Hepatocyte (in vitro differentiated cells): Measurements from ENCODE around the gene PROSER2. TPM values are rescaled to one million over a fixed set of nuclear protein-coding genes. Genes with fewer than 3 reads are reported as not detected.

Experiments used
- DNase-seq: peaks from one replicate; pipeline ENCODE4 v3.0.0-alpha.2; 2016; ENCODE audit warnings: low spot score
- H2AFZ ChIP-seq: fragments of 200-600 bp; sonication (generic); 2 replicates; pipeline ENCODE4 v1.6.0; 2016; ENCODE audit warnings: antibody characterized with exemption, mild to moderate bottlenecking
- H3K27ac ChIP-seq: fragments of 200-600 bp; sonication (generic); 2 replicates; pipeline ENCODE4 v1.5.1; 2016; ENCODE audit warnings: mild to moderate bottlenecking
- H3K27me3 ChIP-seq: fragments of 200-600 bp; sonication (generic); 2 replicates; pipeline ENCODE4 v1.6.1; 2016
- H3K36me3 ChIP-seq: fragments of 200-600 bp; sonication (generic); replicated peaks from 2 replicates; pipeline ENCODE4 v1.5.1; 2016; ENCODE audit warnings: low read depth; ENCODE audit not compliant: insufficient read depth
- H3K4me1 ChIP-seq: fragments of 200-600 bp; sonication (generic); 2 replicates; pipeline ENCODE4 v1.5.1; 2016; ENCODE audit warnings: mild to moderate bottlenecking, moderate library complexity; ENCODE audit not compliant: insufficient read depth
- H3K4me2 ChIP-seq: fragments of 200-600 bp; sonication (generic); 2 replicates; pipeline ENCODE4 v1.6.0; 2016
- H3K4me3 ChIP-seq: fragments of 200-600 bp; sonication (generic); 2 replicates; pipeline ENCODE4 v1.5.1; 2016; ENCODE audit warnings: mild to moderate bottlenecking
- H3K79me2 ChIP-seq: fragments of 200-600 bp; sonication (generic); 2 replicates; pipeline ENCODE4 v1.6.0; 2017; ENCODE audit warnings: mild to moderate bottlenecking
- H3K9me2 ChIP-seq: fragments of 200-600 bp; sonication (generic); replicated peaks from 2 replicates; pipeline ENCODE4 v1.6.0; 2017; ENCODE audit warnings: mild to moderate bottlenecking; ENCODE audit not compliant: insufficient read depth
- H3K9me3 ChIP-seq: fragments of 200-600 bp; sonication (generic); 2 replicates; pipeline ENCODE4 v1.5.1; 2016; ENCODE audit warnings: low read depth, mild to moderate bottlenecking
- H4K20me1 ChIP-seq: fragments of 200-600 bp; sonication (generic); 2 replicates; pipeline ENCODE4 v1.6.0; 2016; ENCODE audit warnings: mild to moderate bottlenecking; ENCODE audit not compliant: insufficient read depth, poor library complexity, severe bottlenecking
- CTCF ChIP-seq: fragments of 200-600 bp; sonication (generic); IDR thresholded peaks from 2 replicates; pipeline ENCODE4 v1.5.1; 2016; ENCODE audit warnings: antibody characterized with exemption, mild to moderate bottlenecking; ENCODE audit not compliant: poor library complexity
- EZH2 ChIP-seq: fragments of 200-600 bp; sonication (generic); IDR thresholded peaks from 2 replicates; pipeline ENCODE4 v1.6.1; 2016; ENCODE audit warnings: antibody characterized with exemption, mild to moderate bottlenecking, borderline replicate concordance
- EZH2phosphoT487 ChIP-seq: fragments of 200-600 bp; sonication (generic); IDR thresholded peaks from one replicate; pipeline ENCODE4 v1.6.1; 2018; ENCODE audit warnings: antibody characterized with exemption, mild to moderate bottlenecking, low read depth, moderate library complexity; ENCODE audit not compliant: unreplicated experiment, severe bottlenecking
- WGBS: methylation state at CpG from one replicate; pipeline ENCODE4 v1.1.6; 2016; ENCODE audit warnings: low lambda C conversion rate; ENCODE audit errors: missing lambda C conversion rate; 5-methylcytosine and 5-hydroxymethylcytosine counted together
- polyA plus RNA-seq: library from polyadenylated mRNA; unstranded; fragments of >200 nt; fragmentation: Nextera tagmentation; extraction: Ambion mirVana; gene quantifications from 2 replicates; pipeline ENCODE4 v1.2.1, GENCODE V29; 2016
- total RNA-seq: library from RNA; depleted of rRNA; stranded (reverse); fragments of >200 nt; gene quantifications from 2 replicates; pipeline ENCODE4 v1.2.3, GENCODE V29; 2014

Gene PROSER2
- total and polyA plus RNA-seq, 2 experiments from 2014 or later, result 13.3 to 39.9 TPM

DNA sequence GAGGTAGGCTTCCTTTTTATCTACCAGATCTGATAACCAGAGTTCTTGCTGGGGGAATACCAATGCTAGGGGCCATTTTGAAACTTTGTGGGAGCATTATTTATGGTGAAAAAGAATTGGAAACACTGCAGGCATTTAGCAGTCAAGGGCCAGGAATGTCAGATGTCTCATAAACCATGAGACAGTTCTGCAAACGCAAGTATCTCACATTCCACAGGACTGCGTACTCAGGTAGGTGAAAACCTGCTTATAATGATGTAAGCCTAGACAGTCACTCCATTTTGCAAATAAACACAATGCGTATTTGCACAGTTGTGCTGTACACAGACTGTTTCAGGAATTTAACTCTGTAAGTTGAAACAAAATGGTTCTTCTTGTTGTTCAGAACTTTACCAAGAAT, 47.1 kb upstream of the PROSER2 start:
- H3K27ac ChIP-seq, result peak overlapping the region; percentile 38
- 40% methylated on average over 3 of the region's 3 CpGs for WGBS
- TF ChIP-seq EZH2phosphoT487, result no peak
- TF ChIP-seq EZH2, result no peak
- no peak for TF ChIP-seq CTCF
- H3K4me2 ChIP-seq, result no peak overlapping the region
- H2AFZ ChIP-seq, result no peak overlapping the region
- H3K4me1 ChIP-seq, result no peaks in the 10 kb centered on the region
- H4K20me1 ChIP-seq, result no peaks in the 10 kb centered on the region
- H3K9me2 ChIP-seq, result no peaks in the 10 kb centered on the region
- no peak overlapping the region for H3K4me3 ChIP-seq
- no peaks in the 10 kb centered on the region for H3K79me2 ChIP-seq
- H3K9me3 ChIP-seq, result no peaks in the 10 kb centered on the region
- DNase-seq, result peak; percentile 39
- H3K36me3 ChIP-seq, result no peaks in the 10 kb centered on the region
- no peaks in the 10 kb centered on the region for H3K27me3 ChIP-seq

DNA sequence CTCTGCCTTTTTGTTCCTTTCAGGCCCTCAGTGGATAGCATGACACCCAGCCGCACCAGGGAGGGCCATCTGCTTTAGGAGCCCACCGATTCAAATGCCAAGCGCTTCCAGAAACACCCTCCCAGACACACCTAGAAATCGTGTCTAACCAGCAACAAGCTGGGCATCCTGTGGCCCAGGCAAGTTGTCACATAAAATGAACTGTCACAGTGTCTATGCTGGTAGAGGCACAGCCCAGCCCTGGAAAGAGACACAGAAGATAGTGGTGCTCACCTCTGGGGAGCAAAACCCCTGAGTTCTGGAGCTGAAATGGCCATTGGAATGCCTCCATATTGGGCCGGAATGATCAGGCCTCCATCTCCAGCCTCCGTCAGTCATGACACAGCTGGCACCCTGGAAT, 42.0 kb upstream of the PROSER2 start:
- Histone ChIP-seq H3K79me2 (no peaks in the 10 kb centered on the region), H3K9me3 (no peaks in the 10 kb centered on the region), H2AFZ (no peak overlapping the region), H3K4me1 (no peaks in the 10 kb centered on the region), H3K27me3 (no peaks in the 10 kb centered on the region), H3K27ac (no peak overlapping the region), H3K36me3 (no peaks in the 10 kb centered on the region), H4K20me1 (no peaks in the 10 kb centered on the region), H3K9me2 (no peaks in the 10 kb centered on the region), H3K4me3 (no peak overlapping the region), H3K4me2 (no peak overlapping the region)
- no peak for TF ChIP-seq EZH2phosphoT487
- TF ChIP-seq CTCF, result no peak
- no peak for TF ChIP-seq EZH2
- 90% methylated on average over 6 of the region's 6 CpGs for WGBS
- DNase-seq, result no peak

- Histone ChIP-seq H3K4me3 (no peak overlapping the region), H3K4me2 (no peak overlapping the region), H4K20me1 (no peaks in the 10 kb centered on the region), H3K36me3 (no peaks in the 10 kb centered on the region), H3K79me2 (no peaks in the 10 kb centered on the region), H3K27me3 (no peaks in the 10 kb centered on the region), H2AFZ (no peak overlapping the region), H3K4me1 (no peaks in the 10 kb centered on the region), H3K9me2 (no peaks in the 10 kb centered on the region), H3K9me3 (no peaks in the 10 kb centered on the region), H3K27ac (no peak overlapping the region)
- DNase-seq, result peak; percentile 87
- WGBS, result 74% methylated on average over 18 of the region's 18 CpGs
- TF ChIP-seq EZH2phosphoT487, result no peak
- TF ChIP-seq CTCF, result peak; percentile 85
Observed at GRCh38 chr10:11782793-11783557, 40.2 kb upstream of the PROSER2 start.
